B cell (primary cell): ENCODE measurements around the gene SPACA5B. TPM values are rescaled to one million over a fixed set of nuclear protein-coding genes. Genes with fewer than 3 reads are reported as not detected.

ENCODE experiments used
- ATAC-seq: fragments of 200-7000 bp; cut with Tn5 transposase; one replicate; pipeline ENCODE4 v1.10.0; 2021; ENCODE audit warnings: low read depth, mild to moderate bottlenecking, moderate number of reproducible peaks, moderate library complexity
- CTCF ChIA-PET: fragments of 350-600 bp; sonication (Branson Sonifier 250); formaldehyde crosslinking; loops from one replicate; lab custom pipeline; 2021; ENCODE audit warnings: antibody characterized with exemption, inconsistent platforms; lab: Charles Lee
- POLR2A ChIA-PET: fragments of 350-600 bp; sonication (Branson Sonifier 250); formaldehyde crosslinking; loops from one replicate; lab custom pipeline; 2021; ENCODE audit warnings: antibody characterized with exemption; lab: Charles Lee
- DNase-seq: peaks from one replicate; pipeline ENCODE4 v3.0.0; 2013
- H2AFZ ChIP-seq: 2 replicates; pipeline ENCODE4 v1.6.1; 2012; ENCODE audit warnings: mild to moderate bottlenecking, low read depth, low read length; ENCODE audit not compliant: insufficient read depth, poor library complexity, severe bottlenecking
- H3K27ac ChIP-seq, 2 donors: 1 replicate in 1 of 2; 2 replicates in 1 of 2; pipeline ENCODE4 v1.5.1; 2012 to 2013; ENCODE audit warnings: low read length in 2 of 2, mild to moderate bottlenecking in 2 of 2, moderate library complexity in 1 of 2
- H3K27me3 ChIP-seq, 4 experiments: fragments of 200-600 bp in 1 of 4; sonication (generic) in 1 of 4; replicated peaks in 1 of 4; 1 replicate in 2 of 4; 2 replicates in 2 of 4; pipeline versions ENCODE4 v1.6.1 to v1.7.0; 2013 to 2016; ENCODE audit warnings: low read length in 3 of 4, mild to moderate bottlenecking in 2 of 4, mixed read lengths in 1 of 4, moderate library complexity in 1 of 4; ENCODE audit not compliant: insufficient read depth in 4 of 4, control insufficient read depth in 3 of 4; ENCODE audit errors: control extremely low read depth in 1 of 4
- H3K36me3 ChIP-seq, 2 experiments: replicated peaks in 1 of 2; 1 replicate in 1 of 2; 2 replicates in 1 of 2; pipeline versions ENCODE4 v1.6.1 to v1.7.1; 2013; ENCODE audit warnings: low read length in 1 of 2; ENCODE audit not compliant: insufficient read depth in 2 of 2, control insufficient read depth in 1 of 2; ENCODE audit errors: control extremely low read depth in 1 of 2, extremely low read depth in 1 of 2
- H3K4me1 ChIP-seq, 2 donors: fragments of 200-600 bp in 1 of 2; sonication (generic) in 1 of 2; 1 replicate in 1 of 2; 2 replicates in 1 of 2; pipeline versions ENCODE4 v1.5.1 to v1.6.1; 2013 to 2017; ENCODE audit warnings: low read length in 2 of 2; ENCODE audit not compliant: control insufficient read depth in 2 of 2, insufficient read depth in 2 of 2
- H3K4me2 ChIP-seq: replicated peaks from 2 replicates; pipeline ENCODE3; 2012; ENCODE audit warnings: mild to moderate bottlenecking, low read depth, low read length; ENCODE audit not compliant: poor library complexity, severe bottlenecking
- H3K4me3 ChIP-seq, 5 experiments: fragments of 200-600 bp in 1 of 5; sonication (generic) in 1 of 5; 1 replicate in 3 of 5; 2 replicates in 2 of 5; pipeline versions ENCODE4 v1.5.1 to v1.7.0; 2011 to 2016; ENCODE audit warnings: low read length in 4 of 5, mild to moderate bottlenecking in 4 of 5, low read depth in 2 of 5, control low read depth in 1 of 5, moderate library complexity in 1 of 5; ENCODE audit not compliant: insufficient read depth in 1 of 5; ENCODE audit errors: control extremely low read depth in 1 of 5, extremely low read depth in 1 of 5
- H3K79me2 ChIP-seq: fragments of 200-600 bp; sonication (generic); one replicate; pipeline ENCODE4 v1.6.0; 2016; ENCODE audit warnings: low read length; ENCODE audit not compliant: control insufficient read depth, insufficient read depth
- H3K9ac ChIP-seq: fragments of 200-600 bp; sonication (generic); 2 replicates; pipeline ENCODE4 v1.6.1; 2017; ENCODE audit warnings: mild to moderate bottlenecking, low read length, moderate library complexity
- H3K9me3 ChIP-seq, 3 donors: one replicate each; pipeline versions ENCODE4 v1.6.1 to v1.7.1; 2013; ENCODE audit warnings: low read length in 2 of 3; ENCODE audit not compliant: control insufficient read depth in 2 of 3, insufficient read depth in 1 of 3; ENCODE audit errors: control extremely low read depth in 1 of 3
- H4K20me1 ChIP-seq: 2 replicates; pipeline ENCODE4 v1.6.0; 2012; ENCODE audit warnings: mild to moderate bottlenecking, low read length; ENCODE audit not compliant: insufficient read depth, control insufficient read depth, poor library complexity, severe bottlenecking
- H3K27ac Mint-ChIP-seq: one replicate; pipeline ENCODE4 v1.8.0; 2021; ENCODE audit warnings: mixed read lengths
- H3K27me3 Mint-ChIP-seq: one replicate; pipeline ENCODE4 v1.8.0; 2021; ENCODE audit warnings: mixed read lengths
- H3K4me1 Mint-ChIP-seq: one replicate; pipeline ENCODE4 v1.8.0; 2021; ENCODE audit warnings: mixed read lengths
- H3K4me3 Mint-ChIP-seq: one replicate; pipeline ENCODE4 v1.8.0; 2021; ENCODE audit warnings: mixed read lengths
- H3K9me3 Mint-ChIP-seq: one replicate; pipeline ENCODE4 v1.8.0; 2022; ENCODE audit warnings: mixed read lengths; ENCODE audit not compliant: insufficient read depth
- CTCF ChIP-seq: fragments of 200-600 bp; IDR thresholded peaks from one replicate; pipeline ENCODE4 v1.8.0; 2022; ENCODE audit warnings: antibody characterized with exemption, mild to moderate bottlenecking
- EZH2 ChIP-seq: IDR thresholded peaks from 2 replicates; pipeline ENCODE4 v1.6.1; 2012; ENCODE audit warnings: borderline replicate concordance, low read depth, mild to moderate bottlenecking, moderate library complexity, low read length; ENCODE audit not compliant: insufficient read depth, poor library complexity, severe bottlenecking
- WGBS: methylation state at CpG from one replicate; pipeline ENCODE4 v1.1.5; 2013; ENCODE audit warnings: missing lambda C conversion rate; ENCODE audit not compliant: insufficient coverage; 5-methylcytosine and 5-hydroxymethylcytosine counted together
- intact Hi-C: fragments of 100-400 bp; cut with micrococcal nuclease; formaldehyde crosslinking; loops from one replicate; pipeline ENCODE4 v1.10.0; 2022
- polyA plus RNA-seq: library from polyadenylated mRNA; depleted of rRNA; stranded (reverse); fragments of >200 nt; gene quantifications from 2 replicates; pipeline ENCODE4 v1.2.3, GENCODE V29; 2012
- total RNA-seq, 2 donors: library from RNA; stranded (reverse); fragments of 120-200 nt in 1 of 2; gene quantifications; 1 replicate in 1 of 2; 2 replicates in 1 of 2; pipeline versions ENCODE4 v1.2.3 to v1.2.4, GENCODE V29; 2013 to 2022

SPACA5B gene
- total and polyA plus RNA-seq, 2 donors (not counting 1 experiment from before 2014, with no cell fraction given): not detected

- H3K4me3 ChIP-seq: no peak overlapping the region
- Mint-ChIP-seq H3K4me3 (no peak overlapping the region), H3K4me1 (no peaks in the 10 kb centered on the region), H3K27me3 (peaks cover 4% of the 10 kb centered on the region), H3K9me3 (no peaks in the 10 kb centered on the region), H3K27ac (no peak overlapping the region)
- no peak overlapping the region for H3K27ac ChIP-seq
- no peaks in the 10 kb centered on the region for H3K36me3 ChIP-seq
- H3K79me2 ChIP-seq: no peaks in the 10 kb centered on the region
- H2AFZ ChIP-seq: no peak overlapping the region
- H3K9me3 ChIP-seq: no peaks in the 10 kb centered on the region
- no peaks in the 10 kb centered on the region for H3K4me1 ChIP-seq
- no peak overlapping the region for H3K4me2 ChIP-seq
- intact Hi-C loops: no loop called here
- no peaks in the 10 kb centered on the region for H3K27me3 ChIP-seq
- WGBS: 81% methylated on average over 5 of the region's 10 CpGs
- TF ChIP-seq EZH2 (no peak), CTCF (no peak)
- H4K20me1 ChIP-seq: no peaks in the 10 kb centered on the region
- no peak for DNase-seq
- ATAC-seq: no peak
- H3K9ac ChIP-seq: no peak overlapping the region
- POLR2A ChIA-PET: no interaction called here
- CTCF ChIA-PET: no interaction called here
These were observed 23.3 kb downstream of the SPACA5B start for GRCh38 chrX:48153769-48154168.

DNA sequence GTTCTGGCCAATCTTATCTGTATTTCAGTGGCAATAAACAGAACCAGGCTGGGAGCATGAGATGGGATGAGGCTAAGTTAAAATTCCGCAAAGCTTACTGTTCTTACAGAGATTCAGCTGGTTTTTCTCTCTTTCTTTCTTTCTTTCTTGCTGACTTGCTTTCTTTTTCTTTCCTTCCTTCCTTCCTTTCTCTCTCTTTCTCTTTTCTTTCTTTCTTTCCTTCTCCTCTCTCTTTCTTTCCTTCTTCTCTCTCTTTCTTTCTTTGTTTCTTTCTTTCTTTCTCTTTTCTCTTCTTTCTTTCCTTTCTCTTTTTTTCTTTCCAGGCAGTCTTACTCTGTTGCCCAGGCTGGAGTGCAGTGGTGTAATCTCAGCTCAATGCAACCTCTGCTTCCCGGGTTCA lies 24.4 kb downstream of the SPACA5B start:
- no peaks in the 10 kb centered on the region for H3K9me3 ChIP-seq
- CTCF ChIA-PET: interaction anchor here (0.6 kb wide), 1 partner anchor 360 kb away, joined by 4 read pairs; no protein-coding TSS in a partner anchor
- no peak for DNase-seq

More for the DNA sequence above, 24.4 kb downstream of the SPACA5B start:
- H3K4me3 Mint-ChIP-seq: no peak overlapping the region
- H4K20me1 ChIP-seq: no peaks in the 10 kb centered on the region
- no peaks in the 10 kb centered on the region for H3K4me1 ChIP-seq
- no peak overlapping the region for H3K4me2 ChIP-seq
- H3K27ac ChIP-seq: no peak overlapping the region
- H2AFZ ChIP-seq: no peak overlapping the region
- H3K9ac ChIP-seq: no peak overlapping the region
- peaks cover under 1% of the 10 kb centered on the region for H3K27me3 Mint-ChIP-seq
- H3K4me3 ChIP-seq: no peak overlapping the region
- intact Hi-C loops: no loop called here
- H3K27me3 ChIP-seq: no peaks in the 10 kb centered on the region
- WGBS: no CpG with 5 or more reads among the region's 2 CpGs
- H3K79me2 ChIP-seq: no peaks in the 10 kb centered on the region
- H3K27ac Mint-ChIP-seq: no peak overlapping the region
- POLR2A ChIA-PET: no interaction called here
- no peaks in the 10 kb centered on the region for H3K36me3 ChIP-seq
- ATAC-seq: no peak
- H3K9me3 Mint-ChIP-seq: no peaks in the 10 kb centered on the region
- no peaks in the 10 kb centered on the region for H3K4me1 Mint-ChIP-seq
- TF ChIP-seq EZH2 (no peak), CTCF (no peak)
